ENCODE measurements around the gene GABRB1. TPM values are rescaled to one million over a fixed set of nuclear protein-coding genes. Genes with fewer than 3 reads are reported as not detected.

GABRB1 gene
- total RNA-seq, 1 experiment from 2014 or later: not detected

GRCh38 chr4:47073647-47074046 is 42.3 kb downstream of the GABRB1 start:
- no peaks in the 10 kb centered on the region for H3K4me1 ChIP-seq (ENCODE audit: control insufficient read depth in 1 of 2, insufficient read depth in 2 of 2, low read length in 2 of 2)

DNA sequence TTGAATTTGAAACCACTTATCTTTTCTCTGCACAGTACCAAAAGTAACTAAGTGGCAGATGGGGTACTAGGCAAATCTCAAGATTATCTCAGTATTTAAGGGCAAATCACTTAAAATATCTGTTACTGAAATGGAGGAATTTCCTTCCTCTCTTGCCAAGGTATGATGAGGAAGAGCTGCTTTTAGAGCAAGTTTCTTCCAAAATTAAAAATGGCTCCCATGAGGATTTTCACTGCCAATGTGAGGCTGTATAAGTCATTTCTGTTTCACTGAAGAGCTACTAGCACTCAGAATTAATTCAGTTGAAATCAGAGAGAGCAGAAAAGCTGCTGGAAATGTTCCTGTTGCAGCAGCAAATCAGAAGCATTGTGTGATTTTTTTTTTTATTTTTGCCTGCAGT is 43.4 kb downstream of the GABRB1 start:
- Histone ChIP-seq H3K27me3 (ENCODE audit: insufficient read depth, low read length) (no peaks in the 10 kb centered on the region), H3K9me3 (ENCODE audit: control insufficient read depth in 1 of 2, insufficient read depth in 1 of 2, low read depth in 1 of 2, low read length in 2 of 2) (no peaks in the 10 kb centered on the region), H3K4me2 (ENCODE audit: low read length) (no peak overlapping the region), H3K4me1 (ENCODE audit: control insufficient read depth in 1 of 2, insufficient read depth in 2 of 2, low read length in 2 of 2) (no peaks in the 10 kb centered on the region), H3K27ac (ENCODE audit: low read depth, low read length) (no peak overlapping the region), H3K36me3 (ENCODE audit: control insufficient read depth in 1 of 2, insufficient read depth in 2 of 2, low read length in 2 of 2) (no peaks in the 10 kb centered on the region), H3K9ac (ENCODE audit: low read length) (no peak overlapping the region), H2AFZ (ENCODE audit: low read depth, low read length, poor library complexity, severe bottlenecking) (no peak overlapping the region), H3K4me3 (replicated peaks in 1 of 2; ENCODE audit: low read depth in 1 of 2, low read length in 2 of 2) (no peak overlapping the region), H3K9me2 (ENCODE audit: insufficient read depth) (no peaks in the 10 kb centered on the region), H4K20me1 (ENCODE audit: insufficient read depth) (no peaks in the 10 kb centered on the region), H3K79me2 (ENCODE audit: insufficient read depth, low read length) (no peaks in the 10 kb centered on the region)
- no peak for DNase-seq (ENCODE audit: low read depth, low spot score)
- no TSS peak for BruUV-seq (replicated peaks)
- ChIA-PET POLR2A (no interaction called here), RAD21 (ENCODE audit: low non-redundant PET in 1 of 2, low total read pairs in 2 of 2, uncharacterized antibody in 2 of 2, unreplicated experiment in 2 of 2) (no interaction called here), CTCF (no interaction called here)
- intact Hi-C loops (cut with micrococcal nuclease): no loop called here
- TF ChIP-seq SIN3A (IDR thresholded peaks at IDR 0.05; ENCODE audit: low read depth): no peak
- TF ChIP-seq JUND (IDR thresholded peaks at IDR 0.05): no peak
- TF ChIP-seq, protein P1, sequence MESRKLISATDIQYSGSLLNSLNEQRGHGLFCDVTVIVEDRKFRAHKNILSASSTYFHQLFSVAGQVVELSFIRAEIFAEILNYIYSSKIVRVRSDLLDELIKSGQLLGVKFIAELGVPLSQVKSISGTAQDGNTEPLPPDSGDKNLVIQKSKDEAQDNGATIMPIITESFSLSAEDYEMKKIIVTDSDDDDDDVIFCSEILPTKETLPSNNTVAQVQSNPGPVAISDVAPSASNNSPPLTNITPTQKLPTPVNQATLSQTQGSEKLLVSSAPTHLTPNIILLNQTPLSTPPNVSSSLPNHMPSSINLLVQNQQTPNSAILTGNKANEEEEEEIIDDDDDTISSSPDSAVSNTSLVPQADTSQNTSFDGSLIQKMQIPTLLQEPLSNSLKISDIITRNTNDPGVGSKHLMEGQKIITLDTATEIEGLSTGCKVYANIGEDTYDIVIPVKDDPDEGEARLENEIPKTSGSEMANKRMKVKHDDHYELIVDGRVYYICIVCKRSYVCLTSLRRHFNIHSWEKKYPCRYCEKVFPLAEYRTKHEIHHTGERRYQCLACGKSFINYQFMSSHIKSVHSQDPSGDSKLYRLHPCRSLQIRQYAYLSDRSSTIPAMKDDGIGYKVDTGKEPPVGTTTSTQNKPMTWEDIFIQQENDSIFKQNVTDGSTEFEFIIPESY (IDR thresholded peaks at IDR 0.05; ENCODE audit: extremely low read depth, insufficient replicate concordance, low read length): no peak
- ATAC-seq: no peak

More at GRCh38 chr4:47073647-47074046, 42.3 kb downstream of the GABRB1 start:
- Histone ChIP-seq H3K27me3 (ENCODE audit: insufficient read depth, low read length) (no peaks in the 10 kb centered on the region), H3K27ac (ENCODE audit: low read depth, low read length) (no peak overlapping the region), H3K36me3 (ENCODE audit: control insufficient read depth in 1 of 2, insufficient read depth in 2 of 2, low read length in 2 of 2) (no peaks in the 10 kb centered on the region), H3K9me2 (ENCODE audit: insufficient read depth) (no peaks in the 10 kb centered on the region), H3K4me2 (ENCODE audit: low read length) (no peak overlapping the region), H4K20me1 (ENCODE audit: insufficient read depth) (no peaks in the 10 kb centered on the region), H2AFZ (ENCODE audit: low read depth, low read length, poor library complexity, severe bottlenecking) (no peak overlapping the region), H3K9me3 (ENCODE audit: control insufficient read depth in 1 of 2, insufficient read depth in 1 of 2, low read depth in 1 of 2, low read length in 2 of 2) (no peaks in the 10 kb centered on the region), H3K4me3 (replicated peaks in 1 of 2; ENCODE audit: low read depth in 1 of 2, low read length in 2 of 2) (no peak overlapping the region), H3K9ac (ENCODE audit: low read length) (no peak overlapping the region), H3K79me2 (ENCODE audit: insufficient read depth, low read length) (no peaks in the 10 kb centered on the region)
- no peak for DNase-seq (ENCODE audit: low read depth, low spot score)
- POLR2A ChIA-PET: no interaction called here
- TF ChIP-seq ZFX (IDR thresholded peaks at IDR 0.05): no peak
- no peak for TF ChIP-seq SIN3A (IDR thresholded peaks at IDR 0.05; ENCODE audit: low read depth)
- no peak for TF ChIP-seq CEBPB (IDR thresholded peaks at IDR 0.05; ENCODE audit: low read depth)
- TF ChIP-seq SP1 (IDR thresholded peaks at IDR 0.05; ENCODE audit: low read depth): no peak
- TF ChIP-seq, protein P1 (IDR thresholded peaks at IDR 0.05; ENCODE audit: extremely low read depth, insufficient replicate concordance, low read length): no peak
- TF ChIP-seq ATF3 (IDR thresholded peaks at IDR 0.05): no peak
- TF ChIP-seq CBX3 (IDR thresholded peaks at IDR 0.05; ENCODE audit: low read depth): no peak
- no peak for TF ChIP-seq POLR2A (IDR thresholded peaks at IDR 0.05; ENCODE audit: borderline replicate concordance, extremely low read depth, insufficient read depth, insufficient read length)
- TF ChIP-seq EZH2phosphoT487 (IDR thresholded peaks at IDR 0.05; ENCODE audit: borderline replicate concordance): no peak
- intact Hi-C loops (cut with micrococcal nuclease): no loop called here
- no peak for ATAC-seq
- CTCF ChIA-PET: no interaction called here
- RAD21 ChIA-PET (ENCODE audit: low non-redundant PET in 1 of 2, low total read pairs in 2 of 2, uncharacterized antibody in 2 of 2, unreplicated experiment in 2 of 2): no interaction called here
- BruUV-seq (replicated peaks): no TSS peak

All from HCT116 (cell line).